GM12874 (cell line): ENCODE results near the gene LRRC8B.

ENCODE experiments used
- CTCF ChIP-seq: IDR thresholded peaks from 2 replicates; pipeline ENCODE4 v1.5.1; 2011; ENCODE audit warnings: low read depth, mild to moderate bottlenecking, control low read depth, low read length, moderate library complexity; ENCODE audit not compliant: insufficient read depth

The LRRC8B gene

GRCh38 chr1:89635825-89636815 lies 111.5 kb downstream of the LRRC8B start:
- no peak for TF ChIP-seq CTCF

DNA sequence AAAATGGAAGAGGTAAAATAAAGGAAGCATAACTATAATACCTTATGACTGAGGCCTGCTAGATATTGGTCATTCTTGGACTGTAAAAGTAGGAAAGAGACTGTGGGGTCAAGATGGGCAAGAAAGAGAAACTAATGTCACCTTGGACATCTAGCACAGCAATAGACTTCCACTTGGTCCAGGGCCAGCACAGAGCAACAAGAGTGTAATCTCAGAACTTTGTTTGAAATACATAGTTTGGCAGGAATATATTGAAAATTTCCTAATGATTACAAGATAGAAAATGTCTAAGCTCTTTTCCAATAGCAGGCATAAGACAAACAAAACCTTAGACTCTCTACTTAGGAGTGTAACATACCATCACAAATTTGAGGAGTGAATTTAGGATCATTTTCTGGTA lies 112.9 kb downstream of the LRRC8B start:
- no peak for TF ChIP-seq CTCF

DNA sequence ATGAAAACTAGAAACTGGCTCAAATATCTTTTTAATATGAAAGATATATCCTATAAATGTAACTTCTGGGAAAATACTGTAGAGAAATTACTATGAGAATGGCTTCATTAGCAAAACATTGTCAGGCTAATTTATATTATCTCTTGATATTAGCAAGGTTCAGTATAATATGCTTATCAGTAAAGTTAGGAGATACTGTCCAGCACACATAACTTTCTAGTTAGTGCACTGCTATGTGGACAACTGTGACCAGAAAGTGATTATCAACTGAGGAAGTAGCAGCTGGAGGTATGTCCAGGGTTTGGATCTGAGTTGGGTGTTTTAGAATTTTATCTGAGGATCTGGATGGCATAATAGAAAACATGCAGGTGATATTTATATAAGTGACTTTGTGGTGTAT lies 115.8 kb downstream of the LRRC8B start:
- TF ChIP-seq CTCF: no peak

DNA sequence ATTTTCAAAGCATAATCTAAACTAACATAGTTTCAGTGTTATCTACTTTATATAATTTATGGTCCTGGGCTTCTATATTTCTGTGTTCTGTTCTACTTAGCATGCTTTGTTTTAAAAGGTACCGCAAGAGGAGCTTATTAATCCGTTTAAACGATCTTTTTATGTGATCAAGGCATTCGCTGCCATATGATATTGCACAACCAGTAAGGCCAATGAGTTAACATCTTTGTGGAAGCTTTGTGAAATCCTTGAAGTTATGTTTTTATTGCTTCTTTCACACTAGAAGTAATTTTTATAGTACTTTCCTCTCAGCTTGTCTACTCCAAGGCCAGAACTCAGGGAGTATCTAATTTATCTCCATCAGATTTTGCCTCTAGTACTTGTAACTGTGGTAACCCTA lies 117.2 kb downstream of the LRRC8B start:
- TF ChIP-seq CTCF: no peak

- no peak for TF ChIP-seq CTCF
Observed at GRCh38 chr1:89643577-89643976, 118.9 kb downstream of the LRRC8B start.

DNA sequence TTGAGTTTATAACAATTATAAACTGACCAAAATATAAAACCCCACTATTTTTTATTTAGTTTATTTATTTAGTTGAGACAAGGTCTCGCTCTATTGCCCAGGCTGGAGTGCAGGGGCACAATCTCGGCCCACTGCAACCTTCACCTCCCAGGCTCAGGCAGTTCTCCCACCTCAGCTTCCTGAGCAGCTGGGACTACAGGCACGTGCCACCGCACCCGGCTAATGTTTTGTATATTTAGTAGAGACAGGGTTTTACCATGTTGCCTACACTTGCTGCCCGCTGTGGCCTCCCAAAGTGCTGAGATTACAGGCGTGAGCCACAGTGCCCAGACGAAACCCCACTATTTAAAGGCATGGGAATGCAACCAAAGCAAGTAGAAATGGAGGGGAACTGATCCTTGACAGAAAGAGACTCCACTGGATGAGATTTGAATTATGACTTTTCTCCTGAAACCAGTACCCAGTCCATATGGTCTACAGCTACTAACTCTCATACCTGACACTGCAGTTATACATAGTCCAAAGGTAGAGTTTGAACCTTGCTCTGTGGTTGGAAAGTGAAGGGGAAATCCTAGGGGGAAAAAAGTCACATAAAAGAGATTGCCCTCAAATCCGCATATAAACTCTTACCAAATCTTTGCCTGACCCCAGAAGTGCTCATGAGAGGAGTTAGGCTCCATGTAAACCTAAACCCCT lies 119.6 kb downstream of the LRRC8B start:
- no peak for TF ChIP-seq CTCF

DNA sequence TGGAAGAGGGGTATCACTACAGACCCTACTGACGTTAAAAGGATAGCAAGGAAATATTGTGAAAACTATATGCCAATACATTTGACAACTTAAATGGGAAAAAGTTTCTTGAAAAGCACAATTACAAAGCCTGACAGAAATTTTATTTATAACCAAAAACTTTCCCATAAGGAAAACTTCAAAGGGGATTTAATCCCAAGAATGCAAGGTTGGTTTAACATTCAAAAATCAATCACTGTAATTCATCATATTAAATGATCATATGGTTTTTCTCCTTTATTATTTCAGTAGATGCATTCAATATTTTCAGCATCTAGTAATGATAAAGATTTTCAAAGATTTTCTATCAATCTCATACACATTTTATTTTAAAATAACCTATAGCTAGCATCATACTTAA lies 121.6 kb downstream of the LRRC8B start:
- no peak for TF ChIP-seq CTCF
